Smooth muscle cell of the brain vasculature (primary cell): ENCODE results near the gene LAMA3.

Experiments
- DNase-seq: peaks from one replicate; pipeline ENCODE4 v3.0.0-alpha.2; 2012; ENCODE audit warnings: low read depth, low spot score

LAMA3 gene

DNA sequence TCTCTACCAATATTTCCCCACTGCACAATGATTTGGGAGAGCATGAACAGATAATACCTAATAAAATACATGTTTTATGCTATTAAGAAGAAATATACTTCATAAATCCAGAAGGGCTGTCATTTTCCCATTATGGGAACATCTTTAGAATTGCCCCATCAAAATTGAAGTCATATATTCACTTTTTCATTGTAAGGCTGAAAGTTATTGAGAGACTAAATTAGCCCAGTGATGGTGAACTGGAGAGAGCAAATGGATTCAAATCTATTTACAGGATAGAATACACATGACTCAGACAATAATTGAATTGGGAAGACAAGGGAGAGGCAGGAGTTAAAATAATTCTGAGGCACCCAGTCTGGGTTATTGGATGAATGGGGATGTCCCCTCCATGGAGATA lies 245.6 kb downstream of the LAMA3 start:
- DNase-seq: no peak

DNA sequence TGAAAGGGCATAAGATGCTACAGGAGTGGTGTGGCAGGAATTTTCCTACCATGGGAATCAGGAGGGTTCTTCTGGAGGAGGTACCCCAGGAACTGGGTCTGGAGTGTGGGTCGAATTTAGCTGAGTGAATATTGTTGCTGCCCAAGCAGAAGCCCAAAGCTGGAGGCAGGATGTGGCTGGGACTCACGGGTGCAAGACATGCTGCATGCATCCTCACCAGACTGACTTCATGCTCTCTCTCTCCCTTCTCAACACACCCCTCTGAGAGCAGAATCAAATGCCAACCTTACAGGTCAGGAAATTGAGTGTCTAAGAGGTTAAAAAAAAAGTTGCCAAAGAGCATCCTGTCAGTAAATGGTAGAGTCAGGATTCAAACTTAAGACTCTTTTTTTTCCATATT lies 246.6 kb downstream of the LAMA3 start:
- DNase-seq: no peak

DNA sequence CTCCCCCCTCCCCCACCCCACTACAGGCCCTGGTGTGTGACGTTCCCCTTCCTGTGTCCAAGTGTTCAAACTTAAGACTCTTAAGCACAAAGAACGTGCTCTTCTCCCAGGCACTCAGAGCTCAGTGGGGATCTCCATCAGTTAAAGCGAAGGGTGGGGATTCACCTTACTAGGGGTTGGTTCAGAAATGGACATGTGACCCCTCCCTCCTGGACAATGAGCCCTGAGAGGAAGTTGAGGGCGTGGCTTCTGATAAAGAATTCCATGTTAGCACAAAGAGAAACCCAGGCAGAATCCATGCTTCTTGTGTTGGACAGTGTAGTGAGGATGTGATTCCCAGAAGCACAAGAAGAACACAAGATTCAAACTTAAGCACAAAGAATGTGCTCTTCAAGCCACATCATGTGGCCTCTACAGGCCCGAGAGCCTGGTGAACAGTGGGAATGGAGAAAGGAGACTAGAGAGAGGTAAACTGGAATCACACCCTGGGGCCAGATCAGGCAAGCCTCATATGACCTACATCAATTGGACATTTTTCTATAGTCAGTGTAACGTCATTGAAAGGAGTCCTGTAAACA lies 247.2 kb downstream of the LAMA3 start:
- no peak for DNase-seq

DNA sequence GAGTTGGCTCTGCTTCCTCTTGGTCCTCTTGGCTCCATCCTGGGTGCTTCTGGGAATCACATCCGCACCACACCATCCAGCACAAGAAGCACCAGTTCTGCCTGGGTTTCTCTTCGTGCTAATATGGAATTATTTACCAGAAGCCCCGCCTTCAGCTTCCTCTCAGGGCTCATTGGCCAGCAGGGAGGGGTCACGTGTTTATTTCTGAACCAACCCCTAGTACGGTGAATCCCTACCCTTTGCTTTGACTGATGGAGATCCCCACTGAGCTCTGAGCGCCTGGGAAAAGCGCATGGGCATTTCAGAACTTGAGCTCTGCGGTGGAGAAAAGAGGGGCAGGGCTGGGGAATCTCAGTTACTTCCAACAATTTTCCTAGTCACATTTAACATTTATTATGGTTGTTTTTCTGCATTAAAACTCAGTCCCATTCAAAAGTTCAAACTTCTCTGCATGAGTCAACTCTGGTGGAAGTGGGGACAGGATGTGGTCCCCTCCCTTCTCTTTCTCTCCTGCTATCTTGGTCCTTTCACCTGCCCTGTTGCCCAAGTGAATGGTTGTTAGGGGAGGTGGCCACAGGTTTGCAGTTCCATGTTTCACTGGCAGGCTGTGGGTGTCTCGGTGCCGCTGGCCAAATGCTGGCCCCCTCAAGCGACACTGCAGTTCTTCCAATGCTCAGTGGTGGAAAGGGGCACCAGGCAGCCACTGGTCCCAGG lies 248.9 kb downstream of the LAMA3 start:
- no peak for DNase-seq

DNA sequence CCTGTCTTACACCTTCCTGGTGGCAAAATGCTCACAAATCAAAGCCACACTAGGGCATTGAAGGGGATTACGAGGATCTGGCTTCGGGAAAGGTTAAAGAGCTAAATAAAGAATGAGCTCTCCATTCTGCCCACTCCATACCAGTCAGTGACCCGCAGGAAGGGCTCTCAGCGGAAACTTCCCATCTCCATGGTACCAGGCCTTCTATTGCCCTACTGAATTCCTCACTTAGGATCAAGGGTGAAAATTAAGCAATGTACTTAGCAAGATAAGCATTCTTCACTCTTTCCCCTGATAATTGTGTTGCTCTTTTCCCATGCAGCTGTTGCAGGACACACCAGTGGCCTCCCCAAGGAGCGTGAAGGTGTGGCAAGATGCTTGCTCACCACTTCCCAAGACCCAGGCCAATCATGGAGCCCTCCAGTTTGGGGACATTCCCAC lies 249.7 kb downstream of the LAMA3 start:
- DNase-seq: no peak

DNA sequence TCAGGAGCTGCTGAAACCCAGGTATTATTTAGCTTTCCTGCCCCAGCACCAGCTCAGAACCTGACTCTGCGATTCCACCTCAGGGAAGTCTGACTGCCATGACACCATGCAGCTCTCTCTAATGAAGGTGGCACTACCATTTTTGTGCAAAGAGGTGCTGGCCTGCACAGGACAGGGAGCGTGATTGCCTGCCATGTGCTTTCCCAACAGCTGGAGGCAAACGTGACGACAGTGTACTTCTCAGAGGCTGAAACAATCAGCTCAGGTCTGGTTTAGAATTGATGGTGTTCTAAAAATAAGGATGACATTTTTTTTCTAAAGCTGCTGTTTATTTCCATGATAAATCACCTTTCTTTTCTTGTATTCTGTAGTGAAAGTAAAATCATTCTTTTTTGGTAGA lies 250.1 kb downstream of the LAMA3 start:
- no peak for DNase-seq

DNA sequence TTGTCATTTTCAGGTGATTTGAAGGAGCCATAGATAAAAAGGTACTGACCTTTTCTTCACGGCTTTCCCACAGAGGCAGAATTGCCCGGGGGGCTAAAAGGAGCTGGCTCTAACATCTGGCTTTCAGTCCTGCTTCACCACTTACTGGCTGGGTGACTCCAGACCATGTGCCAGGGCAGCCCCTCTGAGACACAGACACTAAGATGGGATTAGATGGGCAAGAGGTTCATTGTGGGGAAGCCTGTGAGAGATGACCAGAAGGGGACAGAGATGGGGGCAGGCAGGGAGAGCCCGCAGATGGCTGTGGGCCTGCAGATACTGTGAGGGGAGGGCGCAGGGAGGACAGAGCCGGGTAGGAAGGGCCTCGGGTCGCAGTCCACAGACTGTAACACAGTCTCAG lies 250.6 kb downstream of the LAMA3 start:
- no peak for DNase-seq

DNA sequence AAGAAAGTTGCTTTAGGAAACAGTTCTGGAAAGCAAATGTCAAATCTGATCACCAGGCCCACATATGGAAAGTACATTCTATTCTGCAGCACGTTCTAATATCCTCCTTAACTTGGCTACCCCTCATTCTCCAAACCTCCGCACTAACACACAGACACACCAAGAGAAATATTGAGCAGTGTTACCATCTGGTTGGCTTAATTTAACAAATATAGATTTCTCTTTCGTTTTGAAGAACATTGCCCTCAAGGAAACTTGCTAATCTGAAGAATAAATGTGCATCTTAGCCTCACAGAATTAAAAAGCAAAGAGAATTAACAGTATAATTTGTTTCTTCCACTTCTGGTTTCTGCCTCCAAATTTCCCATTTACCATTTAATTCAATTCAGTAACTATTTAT lies 252.5 kb downstream of the LAMA3 start:
- DNase-seq: no peak

DNA sequence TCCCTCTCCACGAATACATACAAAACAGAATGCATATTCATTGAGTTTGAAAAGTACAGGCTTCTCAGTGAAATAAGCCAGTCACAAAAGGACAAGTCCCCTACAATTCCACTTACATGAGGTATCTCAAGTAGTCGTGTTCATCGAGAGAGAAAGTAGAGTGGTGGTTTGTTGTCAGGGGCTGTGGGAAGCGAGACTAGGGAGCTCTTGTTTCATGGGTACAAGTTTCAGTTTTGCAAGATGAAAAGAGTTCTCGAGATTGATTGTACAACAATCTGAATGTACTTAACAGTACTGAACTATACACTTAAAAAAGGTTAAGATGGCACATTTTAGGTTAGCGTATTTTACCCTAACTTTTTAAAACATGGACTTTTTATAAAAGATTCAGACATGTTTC lies 253.9 kb downstream of the LAMA3 start:
- DNase-seq: no peak

DNA sequence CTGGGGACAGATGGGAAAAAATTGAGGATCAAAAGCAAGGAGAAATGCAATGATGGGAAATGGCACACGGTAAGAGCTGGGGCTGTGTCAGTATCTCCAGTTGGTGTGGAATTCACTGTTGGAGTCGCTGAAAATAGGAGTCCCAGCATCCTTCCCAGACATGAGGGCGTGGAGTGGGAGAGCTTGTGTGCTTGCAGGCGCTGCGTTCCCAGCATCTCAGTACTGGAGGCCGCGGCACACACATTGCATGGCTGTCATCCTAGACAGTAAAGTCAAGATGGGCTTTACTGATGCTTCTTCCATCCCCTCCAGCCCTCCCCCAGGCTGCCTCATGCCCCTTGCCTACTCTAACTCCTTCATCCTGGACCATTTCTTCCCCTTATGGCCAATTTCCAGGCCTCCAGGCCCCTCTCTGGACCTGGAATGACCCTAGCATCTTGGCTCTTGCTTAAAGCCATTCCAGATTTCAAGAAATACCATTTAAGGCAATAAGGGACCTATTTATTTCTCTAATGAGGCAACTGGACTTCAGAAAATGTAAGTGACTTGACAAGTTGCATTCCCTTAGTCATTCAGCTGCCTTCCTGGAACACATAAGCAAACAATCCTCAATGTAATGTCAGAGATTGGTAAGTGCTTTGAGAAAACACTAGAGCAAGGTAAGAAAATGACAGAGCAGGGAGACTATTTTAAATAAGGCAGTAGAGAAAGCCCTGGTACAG lies 254.8 kb downstream of the LAMA3 start:
- DNase-seq: no peak

DNA sequence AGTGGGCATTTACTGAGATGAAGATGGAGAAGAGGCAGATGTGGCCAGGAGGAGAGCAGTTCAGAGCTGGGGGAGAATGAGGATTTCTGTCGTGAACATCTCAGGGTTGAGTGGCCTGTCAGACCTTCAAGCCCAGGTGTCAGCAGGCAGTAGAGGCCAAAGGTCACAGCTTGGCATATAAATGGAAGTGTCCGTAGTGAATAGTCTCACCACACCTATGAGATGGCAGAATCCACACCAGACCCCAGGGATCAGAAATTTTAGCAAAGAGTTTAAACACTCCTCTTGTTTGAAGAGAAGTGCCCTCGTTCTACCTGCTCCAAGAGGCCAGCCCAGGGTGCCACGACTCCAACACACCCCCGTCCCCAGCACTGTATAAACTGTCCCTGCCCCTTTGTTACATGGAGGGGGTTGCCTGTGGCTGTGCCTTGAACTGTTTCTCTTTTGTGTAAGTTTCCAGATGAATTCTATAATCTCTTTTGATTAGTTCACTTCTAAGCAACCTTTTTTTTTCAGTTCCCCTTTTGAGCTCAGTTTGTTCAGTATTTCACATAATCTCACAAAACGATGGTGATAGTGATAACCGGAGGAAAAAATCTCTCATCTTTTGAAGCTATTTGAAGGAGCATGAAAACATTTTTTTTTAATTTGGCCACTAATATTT lies 256.3 kb downstream of the LAMA3 start:
- no peak for DNase-seq

DNA sequence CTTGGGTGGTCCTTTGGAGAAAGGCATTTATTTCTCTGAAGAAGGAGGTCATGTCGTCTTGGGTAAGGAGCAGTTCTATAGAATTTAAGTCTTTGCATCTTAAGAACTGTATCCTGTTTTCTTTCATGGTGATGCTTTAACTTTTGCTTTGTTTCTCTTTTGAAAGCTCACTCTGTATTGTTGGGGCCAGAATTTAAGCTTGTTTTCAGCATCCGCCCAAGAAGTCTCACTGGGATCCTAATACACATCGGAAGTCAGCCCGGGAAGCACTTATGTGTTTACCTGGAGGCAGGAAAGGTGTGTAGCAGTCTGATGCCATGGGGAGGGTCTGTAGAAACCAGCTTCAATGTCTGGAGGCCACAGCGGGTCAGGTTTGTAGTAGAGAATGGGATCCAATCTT lies 260.6 kb downstream of the LAMA3 start:
- no peak for DNase-seq

DNA sequence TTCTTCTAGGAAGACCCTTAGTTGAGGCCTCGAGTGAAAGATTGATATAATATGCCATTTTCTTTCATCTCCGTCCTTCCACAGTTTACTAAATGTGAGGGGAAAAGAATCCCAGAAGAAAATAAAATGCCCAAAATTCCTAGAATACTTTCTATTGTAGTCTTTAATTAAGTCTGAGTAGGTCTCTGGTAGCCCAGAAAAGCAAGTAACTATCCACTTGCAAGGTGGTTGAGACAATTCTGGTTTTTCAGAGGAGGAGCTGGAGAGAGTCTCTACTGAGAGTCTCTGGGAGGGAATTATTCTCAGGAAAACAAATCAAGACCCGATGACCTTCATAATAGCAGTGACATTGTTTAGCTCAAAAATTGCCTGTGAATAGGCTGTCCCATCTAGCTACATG lies 261.4 kb downstream of the LAMA3 start:
- no peak for DNase-seq

DNA sequence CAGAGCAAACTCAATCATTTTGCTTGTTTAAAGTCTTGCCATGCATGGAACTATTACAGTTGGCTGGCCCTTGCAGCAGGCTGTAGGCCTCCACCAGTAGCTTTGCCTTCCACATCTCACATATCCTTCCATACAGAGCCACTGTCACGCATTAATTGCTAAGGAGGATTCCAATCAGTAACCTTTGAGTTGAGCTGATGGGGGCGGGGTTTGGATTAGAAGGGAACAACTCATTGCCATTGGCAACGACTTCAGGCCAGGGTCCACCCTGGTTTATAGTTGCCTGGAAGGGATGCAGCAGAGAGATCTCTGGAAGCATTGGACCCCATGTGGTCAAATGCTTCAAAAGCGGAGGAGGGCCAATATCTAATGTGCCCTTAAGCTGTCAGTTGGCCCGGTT lies 262.0 kb downstream of the LAMA3 start:
- DNase-seq: no peak

DNA sequence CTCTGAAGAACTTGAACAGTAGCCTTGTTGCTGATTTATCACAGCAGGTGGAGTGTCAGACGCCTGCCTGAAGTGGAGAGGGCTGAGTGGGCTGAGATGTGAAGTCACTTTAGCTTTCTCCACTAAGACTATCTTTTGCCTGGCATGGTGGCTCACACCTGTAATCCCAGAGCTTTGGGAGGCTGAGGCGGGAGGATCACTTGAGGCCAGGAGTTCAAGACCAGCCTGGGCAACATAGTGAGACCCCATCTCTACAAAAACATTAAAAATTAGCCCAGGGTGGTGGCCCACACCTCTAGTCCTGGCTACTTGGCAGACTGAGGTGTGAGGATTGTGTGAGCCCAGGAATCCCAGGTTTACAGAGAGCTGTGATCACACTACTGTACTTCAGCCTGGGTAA lies 264.7 kb downstream of the LAMA3 start:
- DNase-seq: no peak

DNA sequence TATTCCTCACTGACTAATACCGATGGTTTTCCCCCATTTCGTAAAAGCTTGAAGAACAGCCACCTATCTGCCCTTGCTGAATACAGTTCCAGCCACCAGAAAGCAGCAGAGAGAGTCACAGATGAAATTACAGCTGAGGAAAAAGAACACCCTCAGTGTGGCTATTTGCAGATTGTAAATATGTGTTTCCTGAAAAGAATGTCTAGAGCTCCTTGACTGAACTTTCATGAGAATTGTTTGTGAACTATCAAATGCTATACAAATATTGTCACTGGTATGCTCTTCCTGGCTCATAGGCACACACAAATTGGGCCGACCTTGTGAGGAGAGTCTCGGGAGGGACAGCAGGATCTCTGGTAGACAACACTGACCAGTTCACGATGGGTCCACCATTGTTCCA lies 267.2 kb downstream of the LAMA3 start:
- DNase-seq: no peak

DNA sequence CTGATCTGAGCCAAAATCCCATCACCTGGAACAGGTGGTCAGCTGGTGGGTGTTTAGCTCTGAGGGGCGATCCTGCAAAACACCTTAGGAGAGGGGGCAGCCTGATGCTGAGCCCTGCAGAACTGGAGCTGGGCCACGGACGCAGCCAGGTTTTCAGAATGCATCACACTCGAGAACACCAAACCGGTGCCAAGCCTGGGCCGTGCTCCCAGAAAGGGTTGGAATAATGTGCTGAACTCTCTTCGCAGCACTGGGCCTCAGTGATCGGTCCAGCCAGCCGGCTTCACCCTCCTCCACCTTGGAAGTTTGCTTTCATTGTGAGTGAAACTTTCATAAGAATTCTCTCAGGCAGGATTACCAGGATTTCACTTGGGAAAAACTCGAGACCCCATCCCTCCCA lies 268.8 kb downstream of the LAMA3 start:
- no peak for DNase-seq

DNA sequence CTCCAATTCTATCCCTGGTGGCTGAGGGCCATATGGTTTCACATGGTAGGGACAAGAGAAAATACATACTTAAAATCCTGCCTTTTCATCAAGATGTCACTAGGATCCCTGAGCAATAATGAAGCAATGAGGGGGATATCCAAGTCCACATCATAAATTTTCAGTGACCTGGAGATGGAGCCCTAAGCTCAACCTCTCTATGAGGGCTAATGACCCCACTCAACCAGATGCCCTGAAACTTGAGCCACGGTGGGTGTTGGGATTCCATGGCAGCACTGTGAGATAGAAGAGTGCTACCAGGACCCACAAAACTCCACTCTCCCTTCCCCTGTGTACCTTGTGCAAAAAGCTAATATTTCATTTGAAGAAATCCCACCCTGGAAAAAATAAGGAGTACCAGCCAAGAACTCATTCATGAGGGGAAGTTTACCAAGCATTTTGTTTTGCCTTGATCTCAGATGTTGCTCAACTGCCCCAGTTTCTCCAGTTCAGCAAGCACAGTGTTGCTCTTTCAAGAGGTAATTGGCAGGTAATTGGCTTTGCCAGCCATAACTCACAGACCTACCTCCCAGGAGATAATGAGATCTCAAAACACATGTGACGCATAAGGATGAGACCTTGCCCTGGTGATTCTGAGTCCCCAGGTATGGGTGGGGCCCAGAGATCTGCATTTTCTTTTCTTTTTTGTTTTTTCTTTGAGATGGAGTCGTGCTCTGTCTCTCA lies 274.4 kb downstream of the LAMA3 start:
- no peak for DNase-seq

DNA sequence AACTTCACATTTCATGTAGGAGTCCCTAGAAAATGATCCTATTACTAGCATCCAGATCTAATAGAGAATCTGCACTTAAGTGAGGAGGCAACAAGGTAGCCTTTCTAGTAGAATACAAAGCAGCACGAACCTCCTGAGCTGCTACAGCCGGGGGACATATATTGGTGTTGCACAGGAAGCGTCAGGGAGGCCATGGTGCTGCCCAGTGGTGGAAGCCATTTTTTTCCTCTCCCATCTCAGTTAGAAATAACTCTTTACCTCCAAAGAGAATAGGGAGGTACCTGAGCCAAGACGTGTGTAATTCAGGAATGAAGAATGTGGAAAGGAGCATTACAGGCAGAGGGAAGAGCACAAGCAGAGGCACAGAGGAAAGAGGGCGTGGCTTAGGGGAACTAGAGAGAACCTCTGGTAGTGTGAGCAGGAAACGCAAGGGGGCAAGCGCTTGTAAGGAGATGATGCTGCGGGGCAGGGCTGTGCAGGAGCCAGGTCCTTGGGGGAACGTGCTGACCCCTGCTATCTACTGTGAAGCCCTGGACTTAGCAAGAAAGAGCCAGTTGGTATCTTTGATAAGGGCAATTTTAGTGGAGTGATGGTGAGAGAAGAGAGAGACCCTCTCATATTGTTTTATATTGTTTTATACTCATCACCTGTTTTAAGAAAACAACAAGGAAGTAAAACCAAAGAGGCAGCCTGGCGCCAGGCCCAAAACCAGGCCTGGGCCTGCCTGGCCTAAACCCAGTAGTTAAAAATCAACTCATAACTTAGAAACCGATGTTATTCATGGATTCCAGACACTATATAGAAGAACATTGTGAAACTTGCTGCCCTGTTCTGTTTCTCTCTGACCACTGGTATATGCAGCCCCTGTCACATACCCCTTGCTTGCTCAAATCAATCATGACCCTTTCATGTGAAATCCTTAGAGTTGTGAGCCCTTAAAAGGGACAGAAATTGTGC lies 275.3 kb downstream of the LAMA3 start:
- no peak for DNase-seq

DNA sequence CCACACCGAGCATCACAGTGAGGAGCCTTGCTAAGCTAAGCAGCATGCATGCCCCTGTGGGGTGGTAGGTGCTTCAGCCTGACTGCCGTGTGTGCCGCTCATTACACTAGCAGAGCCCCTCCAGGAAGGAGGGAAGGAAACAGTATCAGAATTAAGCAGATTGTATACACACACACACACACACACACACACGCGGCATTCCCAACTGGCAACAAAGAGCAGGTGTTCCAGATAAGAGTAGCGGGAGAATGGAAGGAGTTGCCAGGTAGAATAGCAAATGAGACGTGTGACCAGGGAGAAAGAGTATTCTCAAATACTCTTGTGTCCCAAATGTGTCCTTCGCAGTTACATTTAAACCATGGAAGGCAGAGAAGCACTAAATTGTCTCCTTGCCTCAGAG lies 277.7 kb downstream of the LAMA3 start:
- no peak for DNase-seq
